ENCODE results near the gene ABCA13.

ABCA13 gene

DNA sequence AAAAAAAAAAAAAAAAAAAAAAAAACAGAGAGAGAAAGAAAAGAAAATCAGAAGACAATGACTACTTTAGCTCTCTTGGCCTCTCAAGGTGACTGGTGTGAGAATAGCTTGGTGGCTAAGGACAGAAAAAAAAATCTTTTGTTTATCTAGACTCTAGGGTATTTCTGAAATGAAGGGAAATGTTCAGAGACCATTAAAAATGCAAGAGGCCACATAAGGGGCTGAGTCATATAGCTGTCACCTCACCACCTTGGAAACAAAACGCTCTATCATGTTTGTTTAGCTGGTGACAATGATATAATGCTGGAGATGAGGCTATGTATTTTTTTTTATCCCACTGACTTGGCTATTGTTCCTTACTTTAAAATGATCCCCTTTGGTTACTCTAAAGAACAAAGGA is 466.1 kb downstream of the ABCA13 start:
- DNase-seq (ENCODE audit: low spot score), result no peak

DNA sequence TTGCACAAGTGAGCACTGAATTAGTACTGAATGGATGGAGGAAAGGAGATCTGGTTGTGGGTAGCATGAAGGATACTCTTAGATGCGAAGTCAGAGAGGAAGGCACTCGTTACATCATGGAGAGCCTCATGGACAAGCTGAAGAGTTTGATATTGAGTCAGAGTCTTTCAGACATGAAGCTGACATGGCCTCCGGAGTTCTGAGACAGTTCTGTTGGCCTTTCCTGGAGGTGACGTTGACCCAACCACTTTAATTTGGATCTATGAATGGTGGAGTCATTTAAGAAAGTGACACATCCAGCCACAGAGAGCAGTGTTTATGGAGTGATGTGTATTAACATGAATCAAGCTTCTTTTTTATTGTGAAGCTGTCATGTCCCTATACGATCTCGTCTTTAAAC is 466.8 kb downstream of the ABCA13 start:
- DNase-seq (ENCODE audit: low spot score), result no peak

DNA sequence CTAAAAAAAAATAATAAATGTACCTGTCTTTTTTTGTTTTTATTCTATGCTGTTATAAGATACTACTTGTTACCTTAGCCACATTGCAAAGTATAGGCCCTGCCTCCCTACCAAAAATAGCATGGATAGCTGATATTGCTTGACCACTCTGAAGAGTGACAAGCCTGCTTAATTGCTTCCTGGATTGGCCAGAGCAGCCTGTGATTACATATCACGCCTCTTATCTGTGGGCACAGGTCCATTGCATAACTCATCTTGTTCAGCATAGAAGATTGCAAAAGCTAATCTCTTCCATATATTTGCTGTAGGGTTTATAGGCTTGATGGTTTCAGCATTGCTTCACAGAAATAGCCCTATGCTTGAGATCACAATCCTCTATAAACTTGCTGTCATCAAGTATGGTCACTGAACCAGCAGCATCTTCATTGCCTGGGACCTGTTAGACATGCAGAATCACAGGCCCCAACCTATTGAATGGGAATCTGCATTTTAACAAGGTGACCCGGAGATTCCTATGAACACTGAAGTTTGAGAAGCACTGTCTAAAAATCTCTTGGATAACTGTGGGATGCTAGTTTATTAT is 472.3 kb downstream of the ABCA13 start:
- DNase-seq (ENCODE audit: low spot score), result no peak

DNA sequence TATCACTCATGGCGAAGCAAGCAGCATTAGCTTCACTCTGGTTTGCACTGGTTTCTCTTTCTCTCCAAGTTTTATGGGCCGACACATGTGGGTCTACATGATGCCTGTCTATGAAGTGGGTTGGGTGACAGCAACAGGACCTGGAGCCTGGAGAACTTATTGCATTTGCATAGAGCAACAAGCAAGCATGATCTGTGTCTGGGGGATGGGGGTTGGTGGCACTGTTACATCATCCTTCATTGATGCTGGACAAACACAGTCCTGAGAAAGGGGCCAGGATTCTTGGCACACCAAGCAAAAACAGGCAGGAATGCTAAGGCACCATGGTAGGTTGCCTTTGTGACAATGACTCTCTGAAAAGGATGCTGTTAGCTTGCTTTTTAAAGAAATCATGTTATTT is 486.9 kb downstream of the ABCA13 start:
- DNase-seq (ENCODE audit: low spot score), result no peak

- DNase-seq (ENCODE audit: low spot score), result no peak
These were observed 489.1 kb downstream of the ABCA13 start for GRCh38 chr7:48660306-48660870.

DNA sequence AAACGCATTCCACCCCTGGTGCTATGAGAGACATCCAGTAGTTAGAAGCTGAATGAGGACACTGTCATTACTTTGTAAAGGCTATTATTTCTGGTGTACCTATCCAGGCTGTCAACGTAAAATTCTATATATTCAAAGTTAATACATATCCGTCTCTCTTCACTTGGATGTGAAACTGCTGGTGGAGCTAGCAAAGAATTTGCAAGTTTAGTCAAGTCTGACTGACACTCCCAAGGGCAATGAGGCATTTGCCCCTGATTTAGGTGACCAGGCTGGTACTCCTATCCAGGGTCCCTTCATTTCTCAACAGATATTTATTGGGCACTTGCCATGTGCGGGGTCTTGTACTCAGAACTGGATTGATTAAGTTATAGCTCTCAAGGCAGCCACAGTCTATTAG is 493.0 kb downstream of the ABCA13 start:
- DNase-seq (ENCODE audit: low spot score), result no peak

- no peak for DNase-seq (ENCODE audit: low spot score)
These were observed 494.3 kb downstream of the ABCA13 start for GRCh38 chr7:48665353-48666135.

GRCh38 chr7:48667407-48667806 is 496.1 kb downstream of the ABCA13 start:
- DNase-seq (ENCODE audit: low spot score), result no peak

DNA sequence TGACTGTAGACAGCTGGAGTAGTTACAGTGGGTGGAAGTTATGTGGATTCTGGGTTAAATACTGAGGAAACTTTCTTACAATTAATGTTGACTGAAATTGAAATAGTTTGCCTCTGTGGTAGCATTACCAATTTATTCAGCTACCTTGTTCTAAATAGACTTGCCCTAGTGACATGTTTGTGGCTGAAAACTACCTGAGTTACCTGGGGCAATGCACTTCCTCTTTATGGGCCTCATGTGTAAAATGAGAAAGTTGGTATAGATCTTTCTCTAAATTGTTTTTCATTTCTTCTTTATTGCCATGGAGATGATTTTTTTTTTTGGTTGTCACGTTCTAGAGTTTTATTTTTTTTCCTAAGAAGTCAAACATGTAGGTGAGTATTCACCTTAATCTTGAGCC is 500.4 kb downstream of the ABCA13 start:
- no peak for DNase-seq (ENCODE audit: low spot score)

DNA sequence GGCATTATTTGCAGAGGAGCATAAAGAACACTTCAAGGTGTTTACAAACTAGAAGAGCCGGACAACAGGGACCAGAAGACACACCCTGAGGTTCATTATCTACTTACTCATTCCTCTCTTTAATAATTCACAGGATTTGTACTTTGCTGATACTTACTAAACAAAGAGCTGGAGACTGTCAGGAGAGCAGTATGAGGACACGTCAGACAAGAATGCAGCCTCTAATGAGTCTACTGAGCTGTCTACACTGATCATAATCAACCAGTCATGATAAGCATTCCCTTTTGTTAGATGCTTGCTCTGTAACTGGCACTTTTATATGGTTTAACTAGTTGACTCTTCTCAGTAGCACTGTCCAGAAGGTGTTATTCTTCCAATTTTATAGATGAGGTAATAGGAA is 509.7 kb downstream of the ABCA13 start:
- no peak for DNase-seq (ENCODE audit: low spot score)

DNA sequence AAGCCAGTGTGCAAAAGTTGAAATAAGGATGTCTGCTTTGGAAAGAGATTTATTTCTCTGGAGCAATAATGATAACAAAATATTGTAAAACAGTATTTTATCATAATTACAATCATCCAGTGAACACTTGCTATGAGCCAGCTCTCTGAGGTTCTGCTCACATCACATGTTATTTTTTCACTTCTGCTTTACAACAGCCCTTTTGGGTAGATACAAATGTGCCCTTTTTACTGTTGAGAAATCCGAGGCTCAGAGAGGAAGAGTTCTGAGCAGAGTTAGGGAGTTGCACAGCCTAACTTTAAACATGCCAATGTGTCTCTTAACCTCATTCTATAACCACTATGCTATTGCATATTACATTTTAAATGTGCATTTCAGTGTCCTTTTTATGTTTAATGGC is 520.5 kb downstream of the ABCA13 start:
- no peak for DNase-seq (ENCODE audit: low spot score)

Data from hepatic stellate cell (primary cell).